BLaER1 (cell line): ENCODE results near the gene NKTR.

Experiments used
- H3K27ac ChIP-seq: shearing (Covaris generic); formaldehyde crosslinking; 2 replicates; pipeline ENCODE4 v1.8.1; 2022
- H3K27me3 ChIP-seq: shearing (Covaris generic); formaldehyde crosslinking; 2 replicates; pipeline ENCODE4 v1.8.1; 2022
- H3K36me3 ChIP-seq: shearing (Covaris generic); formaldehyde crosslinking; 2 replicates; pipeline ENCODE4 v1.8.1; 2022
- H3K4me1 ChIP-seq: shearing (Covaris generic); formaldehyde crosslinking; 2 replicates; pipeline ENCODE4 v1.8.1; 2022
- H3K4me2 ChIP-seq: shearing (Covaris generic); formaldehyde crosslinking; 2 replicates; pipeline ENCODE4 v1.8.1; 2022
- H3K4me3 ChIP-seq: shearing (Covaris generic); formaldehyde crosslinking; 2 replicates; pipeline ENCODE4 v1.8.1; 2022
- H3K9ac ChIP-seq: shearing (Covaris generic); formaldehyde crosslinking; 2 replicates; pipeline ENCODE4 v1.8.1; 2022
- H3K9me3 ChIP-seq: shearing (Covaris generic); formaldehyde crosslinking; 2 replicates; pipeline ENCODE4 v1.8.1; 2022
- H4K20me1 ChIP-seq: shearing (Covaris generic); formaldehyde crosslinking; 2 replicates; pipeline ENCODE4 v1.8.1; 2022
- Cebpa-rat ChIP-seq: shearing (Covaris generic); IDR thresholded peaks from 2 replicates; pipeline ENCODE4 v1.8.1; 2022

Gene NKTR

DNA sequence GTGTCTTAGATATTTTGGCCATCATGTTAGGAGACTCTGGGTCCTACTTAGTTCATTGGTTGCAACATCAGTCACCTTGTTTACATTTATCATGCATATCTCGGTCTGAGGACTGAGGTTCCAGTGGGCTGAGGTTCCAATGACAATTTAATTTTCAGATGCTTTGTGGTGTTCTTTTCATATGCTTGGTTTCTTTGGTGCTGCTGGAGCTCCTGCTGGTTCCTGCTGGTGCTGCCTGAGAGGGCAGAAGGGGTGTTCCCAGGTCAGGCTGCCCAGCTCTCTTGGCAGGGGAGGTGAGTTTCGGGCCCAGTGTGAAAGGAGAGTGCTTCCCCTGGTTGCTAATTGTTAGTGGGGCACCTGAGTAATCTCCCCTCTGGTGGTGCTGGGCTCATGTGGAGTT lies 78.0 kb downstream of the NKTR start:
- Histone ChIP-seq H3K4me1 (no peaks in the 10 kb centered on the region), H3K9ac (no peak overlapping the region), H3K27ac (no peak overlapping the region), H3K27me3 (no peaks in the 10 kb centered on the region), H3K4me2 (no peak overlapping the region), H4K20me1 (no peaks in the 10 kb centered on the region), H3K4me3 (no peak overlapping the region), H3K36me3 (no peaks in the 10 kb centered on the region), H3K9me3 (peaks cover 13% of the 10 kb centered on the region)
- no peak for TF ChIP-seq Cebpa-rat

DNA sequence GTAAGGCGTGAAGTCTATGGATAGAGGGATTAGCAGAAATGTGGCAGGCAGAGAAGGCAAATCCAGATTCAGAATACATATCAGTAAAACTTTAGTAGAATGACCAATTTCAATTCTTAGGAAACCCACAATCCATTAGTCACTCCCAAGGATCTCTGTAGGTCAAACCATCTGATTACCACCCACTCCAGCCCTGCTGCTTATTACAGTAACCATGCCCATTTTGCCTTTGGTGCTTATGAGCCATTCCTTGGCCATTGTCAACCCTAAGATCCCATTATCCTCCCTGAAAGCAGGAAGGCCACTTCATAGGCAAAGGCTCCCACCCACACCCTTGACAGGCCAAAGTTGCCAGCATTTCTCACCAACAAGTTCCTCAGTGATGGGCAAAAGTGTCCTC lies 79.8 kb downstream of the NKTR start:
- no peak overlapping the region for H3K9ac ChIP-seq
- no peaks in the 10 kb centered on the region for H3K36me3 ChIP-seq
- H4K20me1 ChIP-seq = no peaks in the 10 kb centered on the region
- no peak for TF ChIP-seq Cebpa-rat
- no peak overlapping the region for H3K4me2 ChIP-seq
- no peaks in the 10 kb centered on the region for H3K4me1 ChIP-seq
- H3K27ac ChIP-seq = no peak overlapping the region
- H3K27me3 ChIP-seq = no peaks in the 10 kb centered on the region
- no peak overlapping the region for H3K4me3 ChIP-seq
- peaks cover 13% of the 10 kb centered on the region for H3K9me3 ChIP-seq

DNA sequence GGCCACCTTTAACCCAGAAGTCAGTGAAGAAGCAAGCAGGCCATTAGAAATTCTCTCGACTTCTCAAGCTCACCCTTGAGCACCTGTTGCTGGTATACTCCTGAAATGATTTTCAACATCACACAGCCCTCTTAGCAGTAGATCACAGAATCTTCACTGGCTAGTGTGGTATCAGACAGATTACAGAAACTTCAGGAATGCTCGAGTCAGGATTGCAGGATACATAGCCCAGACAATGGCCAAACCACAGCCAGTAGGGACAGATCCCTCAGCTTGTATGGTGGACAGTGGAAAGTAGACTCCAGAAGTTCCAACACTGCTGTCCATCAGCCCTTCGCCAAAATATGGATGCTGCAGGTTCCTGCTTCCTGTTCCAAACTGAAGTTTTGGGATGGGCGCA lies 80.3 kb downstream of the NKTR start:
- TF ChIP-seq Cebpa-rat = no peak
- Histone ChIP-seq H3K4me3 (no peak overlapping the region), H3K27ac (no peak overlapping the region), H3K36me3 (no peaks in the 10 kb centered on the region), H3K27me3 (no peaks in the 10 kb centered on the region), H3K4me2 (no peak overlapping the region), H3K9ac (no peak overlapping the region), H4K20me1 (no peaks in the 10 kb centered on the region), H3K9me3 (peaks cover 13% of the 10 kb centered on the region), H3K4me1 (no peaks in the 10 kb centered on the region)

DNA sequence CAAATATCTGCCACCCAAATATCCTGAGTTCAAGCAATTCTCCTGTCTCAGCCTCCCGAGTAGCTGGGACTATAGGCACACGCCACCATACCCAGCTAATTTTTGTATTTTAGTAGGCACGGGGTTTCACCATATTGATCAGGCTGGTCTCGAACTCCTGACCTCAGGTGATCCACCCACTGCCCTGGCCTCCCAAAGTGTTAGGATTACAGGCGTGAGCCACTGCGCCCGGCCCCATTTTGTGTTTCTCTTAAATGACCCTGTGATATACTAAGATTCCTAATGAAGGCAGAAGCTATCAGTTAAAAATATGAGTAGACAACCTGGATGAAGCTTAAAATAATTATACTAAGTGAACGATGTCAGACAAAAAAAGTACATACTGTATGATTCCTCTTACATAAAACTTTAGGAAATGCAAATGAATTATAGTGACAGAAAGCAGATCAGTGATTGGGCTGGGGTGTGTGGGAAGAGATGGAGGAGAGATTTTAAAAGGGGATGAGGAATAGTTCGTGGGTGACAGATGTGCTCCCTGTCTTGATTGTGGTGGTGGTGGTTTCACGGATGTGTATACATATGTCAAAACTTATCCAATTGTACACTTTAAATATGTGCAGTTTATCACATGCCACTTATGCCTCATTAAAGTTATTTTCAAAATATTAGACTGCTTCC lies 81.0 kb downstream of the NKTR start:
- no peak for TF ChIP-seq Cebpa-rat
- Histone ChIP-seq H3K4me1 (no peaks in the 10 kb centered on the region), H3K9ac (no peak overlapping the region)

DNA sequence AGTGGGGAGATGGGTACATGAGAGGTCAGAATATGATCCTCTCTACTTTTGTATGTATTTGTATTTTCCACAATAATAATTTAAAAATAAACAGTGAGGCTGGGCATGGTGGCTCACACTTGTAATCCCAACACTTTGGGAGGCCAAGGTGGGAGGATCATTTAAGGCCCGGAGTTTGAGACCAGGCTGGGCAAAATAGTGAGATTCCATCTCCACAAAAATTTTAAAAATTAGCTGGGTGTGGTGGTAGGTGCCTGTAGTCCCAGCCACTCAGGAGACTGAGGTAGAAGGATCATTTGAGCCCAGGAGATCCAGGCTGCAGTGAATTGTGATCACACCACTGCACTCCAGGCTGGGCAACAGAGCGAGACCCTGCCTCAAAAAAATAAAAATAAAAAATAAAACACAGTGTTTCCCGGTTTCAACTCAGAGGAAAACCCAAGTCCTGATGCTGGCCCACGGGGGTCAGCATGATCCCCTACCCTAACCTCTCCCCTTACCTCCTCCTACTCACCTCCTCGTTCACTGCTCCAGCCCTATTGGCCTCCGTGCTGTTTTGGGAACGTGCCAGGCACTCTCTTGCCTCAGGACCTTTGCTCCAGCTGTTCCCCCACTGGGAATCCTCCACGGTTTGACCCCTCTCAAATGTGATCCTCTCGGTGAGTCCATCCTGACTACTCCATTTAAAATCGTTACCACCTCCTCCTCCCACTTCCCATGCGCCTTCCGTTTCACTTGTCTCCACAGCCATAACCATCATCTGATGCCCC lies 82.0 kb downstream of the NKTR start:
- Histone ChIP-seq H3K27me3 (no peaks in the 10 kb centered on the region), H3K4me3 (no peak overlapping the region), H3K9ac (no peak overlapping the region), H3K4me1 (no peaks in the 10 kb centered on the region), H4K20me1 (no peaks in the 10 kb centered on the region), H3K27ac (no peak overlapping the region), H3K4me2 (no peak overlapping the region), H3K36me3 (no peaks in the 10 kb centered on the region), H3K9me3 (peaks cover 3% of the 10 kb centered on the region; the same call in 1 of the 2 replicates)
- no peak for TF ChIP-seq Cebpa-rat

More for the DNA sequence above, 81.0 kb downstream of the NKTR start:
- Histone ChIP-seq H3K27ac (no peak overlapping the region), H3K4me3 (no peak overlapping the region), H3K9me3 (peaks cover 7% of the 10 kb centered on the region; the same call in 1 of the 2 replicates), H4K20me1 (no peaks in the 10 kb centered on the region), H3K4me2 (no peak overlapping the region), H3K27me3 (no peaks in the 10 kb centered on the region), H3K36me3 (no peaks in the 10 kb centered on the region)

DNA sequence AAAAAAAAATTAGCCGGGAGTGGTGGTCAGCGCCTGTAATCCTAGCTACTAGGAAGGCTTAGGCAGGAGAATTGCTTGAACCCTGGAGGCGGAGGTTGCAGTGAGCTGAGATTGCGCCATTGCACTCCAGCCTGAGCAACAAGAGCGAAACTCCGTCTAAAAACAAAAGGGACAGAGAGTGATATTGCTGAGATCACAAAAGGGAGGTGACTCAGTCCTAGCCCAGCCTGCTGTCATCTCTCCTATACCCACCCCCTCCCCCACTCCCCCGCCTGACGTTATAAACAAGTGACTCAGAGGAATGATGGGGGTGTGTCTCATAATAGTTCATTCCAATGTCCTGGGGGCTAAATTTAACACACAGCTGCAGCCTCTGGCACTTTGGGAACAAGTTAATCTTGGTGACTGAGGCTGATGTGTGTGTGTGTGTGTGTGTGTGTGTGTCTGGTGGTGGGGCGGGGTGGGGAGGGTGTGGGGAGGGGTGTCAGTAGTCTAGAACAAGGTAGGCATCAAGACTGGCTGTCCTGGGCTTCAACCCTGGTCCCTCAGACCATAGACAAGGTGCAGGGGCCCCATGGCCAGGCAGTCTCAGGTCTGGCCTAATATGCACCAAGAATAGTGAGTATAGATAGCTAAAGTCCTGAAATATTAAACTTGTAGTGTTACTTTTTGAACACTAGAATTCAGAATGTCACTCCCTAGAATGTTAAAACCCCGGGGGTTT lies 83.6 kb downstream of the NKTR start:
- no peaks in the 10 kb centered on the region for H3K27me3 ChIP-seq
- no peaks in the 10 kb centered on the region for H3K36me3 ChIP-seq
- 0 out of 2 replicates have a peak, but pooled peaks cover 6% of the 10 kb centered on the region for H3K4me1 ChIP-seq
- no peak overlapping the region for H3K4me2 ChIP-seq
- no peaks in the 10 kb centered on the region for H4K20me1 ChIP-seq
- no peaks in the 10 kb centered on the region for H3K9me3 ChIP-seq
- no peak overlapping the region for H3K27ac ChIP-seq
- H3K9ac ChIP-seq = no peak overlapping the region
- TF ChIP-seq Cebpa-rat = no peak
- H3K4me3 ChIP-seq = no peak overlapping the region

DNA sequence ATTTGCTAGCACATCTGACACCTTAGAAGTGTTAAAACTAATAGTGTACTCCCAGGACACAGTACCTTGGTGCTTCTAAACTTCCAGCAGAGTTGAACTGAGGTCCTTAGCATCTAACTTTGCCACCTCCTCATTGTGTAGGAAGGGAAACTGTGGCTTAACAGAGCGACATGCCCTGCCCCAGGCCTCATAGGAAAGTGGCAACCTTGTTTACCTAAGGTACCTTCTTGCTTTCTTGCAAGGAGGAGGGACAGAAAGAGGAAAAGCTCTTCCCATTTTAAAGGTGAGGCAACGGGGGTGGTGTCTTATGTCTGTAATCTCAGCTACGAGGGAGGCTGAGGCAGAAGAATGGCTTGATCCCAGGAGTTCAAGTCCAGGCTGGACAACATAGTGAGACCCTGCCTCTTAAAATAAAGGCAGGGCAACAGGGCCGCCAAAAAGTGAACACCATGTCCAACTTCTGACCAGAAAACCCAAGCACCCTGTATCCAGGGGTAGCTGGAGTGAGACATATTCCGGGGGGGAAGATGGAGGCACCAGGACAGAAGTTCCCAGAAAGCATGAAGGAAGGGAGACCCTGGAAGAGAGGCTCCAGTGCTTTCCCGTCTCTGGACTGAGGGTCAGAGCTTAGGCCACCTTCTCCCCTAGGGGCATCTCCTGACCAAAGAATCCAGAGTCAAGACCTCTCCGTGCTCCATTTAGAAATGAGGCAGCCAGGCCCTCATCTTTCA lies 84.3 kb downstream of the NKTR start:
- H3K27ac ChIP-seq = no peak overlapping the region
- no peak overlapping the region for H3K4me2 ChIP-seq
- no peak for TF ChIP-seq Cebpa-rat
- H3K9ac ChIP-seq = no peak overlapping the region
- H3K27me3 ChIP-seq = no peaks in the 10 kb centered on the region
- 0 out of 2 replicates have a peak, but pooled peaks cover 14% of the 10 kb centered on the region for H3K4me1 ChIP-seq
- no peaks in the 10 kb centered on the region for H3K36me3 ChIP-seq
- no peaks in the 10 kb centered on the region for H3K9me3 ChIP-seq
- no peaks in the 10 kb centered on the region for H4K20me1 ChIP-seq
- H3K4me3 ChIP-seq = no peak overlapping the region

DNA sequence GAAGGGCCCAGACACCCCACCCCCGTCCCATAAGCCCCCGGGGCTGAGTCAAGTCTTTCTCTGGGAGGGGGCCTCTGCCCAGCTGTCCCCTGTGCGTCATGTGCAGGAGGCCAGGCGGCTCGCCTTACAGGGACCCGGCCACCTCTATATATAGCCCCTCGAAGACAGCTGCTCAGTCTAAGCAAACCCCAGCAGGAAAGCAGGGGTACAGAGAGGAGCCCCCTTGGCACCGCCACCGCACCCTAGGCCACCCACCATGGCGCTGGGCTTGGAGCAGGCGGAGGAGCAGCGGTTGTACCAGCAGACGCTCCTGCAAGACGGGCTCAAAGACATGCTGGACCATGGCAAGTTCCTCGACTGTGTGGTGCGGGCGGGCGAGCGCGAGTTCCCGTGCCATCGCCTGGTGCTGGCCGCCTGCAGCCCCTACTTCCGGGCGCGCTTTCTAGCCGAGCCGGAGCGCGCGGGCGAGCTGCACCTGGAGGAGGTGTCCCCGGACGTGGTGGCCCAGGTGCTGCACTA lies 84.9 kb downstream of the NKTR start, which contains the start of gene KLHL40:
Gene KLHL40 (plus strand): TSS at position 175 of the 519 bp plus-strand sequence. CDS start 82 bp downstream, at position 257.
- no peak within 1 kb of the TSS for H3K27ac ChIP-seq
- no peak within 1 kb of the TSS for H3K9ac ChIP-seq
- H3K4me1 ChIP-seq = peaks cover 18% of the 10 kb centered on the region
- no peaks in the 10 kb centered on the region for H3K9me3 ChIP-seq
- H4K20me1 ChIP-seq = no peaks in the 10 kb centered on the region
- no peak for TF ChIP-seq Cebpa-rat
- no peak within 1 kb of the TSS for H3K4me3 ChIP-seq
- no peaks in the 10 kb centered on the region for H3K27me3 ChIP-seq
- no peak within 1 kb of the TSS for H3K4me2 ChIP-seq
- H3K36me3 ChIP-seq = no peaks in the 10 kb centered on the region
